Retinal pigment epithelial cell (primary cell): Measurements from ENCODE around the gene ENO2.

Experiments used
- DNase-seq: peaks from one replicate; pipeline ENCODE4 v3.0.0-alpha.2; 2010; ENCODE audit warnings: low read depth
- H3K4me3 ChIP-seq: 2 replicates; pipeline ENCODE4 v1.5.1; 2011; ENCODE audit warnings: mild to moderate bottlenecking, low read length, control low read depth, moderate library complexity
- CTCF ChIP-seq: conservative IDR thresholded peaks from 2 replicates; pipeline ENCODE4 v1.5.1; 2011; ENCODE audit warnings: low read depth, low read length, control low read depth, inconsistent platforms

The ENO2 gene

DNA sequence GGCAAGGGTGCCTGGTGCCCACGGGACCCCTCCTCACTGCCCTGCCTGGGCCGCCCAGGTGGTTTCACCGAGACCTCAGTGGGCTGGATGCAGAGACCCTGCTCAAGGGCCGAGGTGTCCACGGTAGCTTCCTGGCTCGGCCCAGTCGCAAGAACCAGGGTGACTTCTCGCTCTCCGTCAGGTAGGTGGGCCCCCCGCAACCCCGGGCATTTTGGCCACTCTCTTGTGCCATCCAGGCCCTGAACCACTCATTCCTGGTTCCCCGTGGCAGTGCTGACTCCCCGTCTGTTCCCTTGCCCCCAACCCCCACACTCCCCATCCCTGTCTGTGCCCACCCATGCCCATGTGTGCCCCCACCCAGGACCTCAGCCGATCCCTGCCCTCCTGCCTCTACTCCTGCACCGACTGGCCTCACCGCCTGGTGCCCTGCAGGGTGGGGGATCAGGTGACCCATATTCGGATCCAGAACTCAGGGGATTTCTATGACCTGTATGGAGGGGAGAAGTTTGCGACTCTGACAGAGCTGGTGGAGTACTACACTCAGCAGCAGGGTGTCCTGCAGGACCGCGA lies 37.3 kb downstream of the ENO2 start:
- no peak overlapping the region for H3K4me3 ChIP-seq
- DNase-seq: no peak
- TF ChIP-seq CTCF: no peak

DNA sequence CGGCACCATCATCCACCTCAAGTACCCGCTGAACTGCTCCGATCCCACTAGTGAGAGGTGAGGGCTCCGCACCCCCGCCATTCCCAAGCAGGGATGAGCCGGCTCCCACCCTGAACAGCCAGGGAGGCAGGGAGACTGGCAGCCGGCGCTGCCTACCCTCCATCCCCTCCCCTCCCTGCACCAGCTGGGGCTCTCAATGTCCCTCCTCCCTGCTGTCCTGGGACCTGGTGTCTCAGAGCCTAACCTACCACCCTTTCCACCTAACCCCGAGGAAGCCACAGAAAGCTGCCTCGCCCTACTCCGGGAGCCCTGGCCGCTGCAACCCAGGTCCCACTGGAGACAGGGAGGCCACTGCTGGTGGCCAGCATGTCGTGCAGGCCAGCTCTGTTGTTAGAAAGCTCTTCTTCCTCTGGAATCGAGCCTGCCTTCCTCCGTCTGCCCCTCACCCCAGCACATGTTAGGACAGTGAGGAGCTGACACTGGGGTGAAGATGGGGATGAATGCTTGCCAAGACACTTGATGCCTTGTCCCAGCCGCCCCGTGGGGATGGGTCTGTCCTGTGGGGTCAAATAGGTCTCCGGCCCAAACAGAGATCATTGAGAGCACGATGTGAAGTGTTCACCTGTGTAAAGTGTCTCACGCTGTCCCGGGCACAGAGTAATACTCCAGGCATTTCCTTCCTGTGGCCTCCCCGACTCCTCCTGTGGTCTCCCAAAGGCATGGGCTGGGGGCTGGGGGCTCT lies 37.9 kb downstream of the ENO2 start:
- DNase-seq: no peak
- no peak overlapping the region for H3K4me3 ChIP-seq
- no peak for TF ChIP-seq CTCF

DNA sequence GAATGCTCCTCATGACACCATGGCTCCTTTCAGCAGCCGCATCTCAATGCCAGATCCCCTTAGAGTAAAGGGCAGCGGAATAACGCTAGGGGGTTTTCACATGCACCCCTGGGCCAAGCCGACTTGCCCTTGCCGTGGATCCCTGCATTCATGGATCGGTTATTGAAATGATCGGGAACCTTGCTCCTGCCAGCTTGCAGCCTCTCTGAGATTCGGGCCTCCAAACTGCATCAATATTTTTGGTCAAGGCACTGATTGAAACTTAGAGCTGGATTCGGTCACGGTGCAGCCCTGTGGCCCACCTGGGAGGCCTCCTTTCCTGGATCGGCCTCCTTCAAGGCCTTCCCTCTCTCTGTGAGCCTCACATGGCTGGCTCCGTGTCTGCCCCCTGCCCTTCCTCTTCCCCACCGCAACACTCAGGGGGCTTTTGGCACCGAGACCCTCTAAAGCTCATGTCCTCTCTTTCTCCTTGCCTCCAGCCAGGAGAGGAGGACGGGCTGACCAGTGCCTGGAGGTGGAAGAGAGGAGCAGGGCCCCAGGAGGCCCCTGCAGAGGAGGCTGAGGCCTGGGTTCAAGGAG lies 38.6 kb downstream of the ENO2 start:
- no peak overlapping the region for H3K4me3 ChIP-seq
- no peak for DNase-seq
- no peak for TF ChIP-seq CTCF

DNA sequence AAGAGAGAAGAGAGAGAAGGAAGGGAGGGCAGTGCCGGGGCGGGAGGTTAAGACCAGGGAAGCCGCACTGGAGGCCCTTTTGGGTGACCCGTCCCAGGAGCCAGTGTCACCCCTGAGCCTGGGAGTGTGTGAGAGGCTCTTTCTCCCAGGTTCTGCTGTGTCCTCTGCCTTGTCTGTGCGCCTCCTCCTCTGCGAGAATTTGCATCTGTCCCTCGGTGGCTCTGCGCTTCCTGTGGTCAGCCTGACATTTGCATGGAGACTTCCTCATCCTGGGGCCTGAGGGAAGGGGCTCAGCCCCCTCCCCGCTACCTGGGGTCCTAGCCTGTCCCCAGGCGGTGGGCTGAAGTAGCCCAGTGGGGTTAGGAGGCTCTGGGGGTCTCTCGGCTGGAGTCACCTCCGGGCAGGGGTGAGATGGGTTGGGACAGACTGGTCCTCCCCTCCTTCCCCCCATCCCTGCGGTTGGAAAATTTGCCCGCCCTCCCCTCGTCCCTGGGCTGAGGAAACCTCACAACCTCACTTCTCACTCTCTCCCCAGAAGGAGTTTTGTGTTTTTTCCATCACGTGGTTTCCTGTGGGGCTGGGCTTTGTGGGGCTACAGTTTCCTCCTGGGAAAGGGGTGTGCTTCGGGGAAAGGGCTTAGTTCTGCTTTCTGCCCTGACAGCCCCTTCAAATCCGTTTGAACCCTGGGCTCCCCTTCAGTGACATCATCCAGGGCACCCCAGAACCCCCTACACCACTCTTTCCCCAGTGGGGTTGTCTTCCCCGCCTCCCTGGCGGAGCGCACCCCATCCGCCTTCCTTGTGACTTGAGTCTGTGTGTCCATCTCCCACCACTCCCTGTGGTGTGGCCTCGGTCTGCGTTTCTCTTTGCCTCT lies 39.3 kb downstream of the ENO2 start:
- no peak for DNase-seq
- no peak for TF ChIP-seq CTCF
- no peak overlapping the region for H3K4me3 ChIP-seq

DNA sequence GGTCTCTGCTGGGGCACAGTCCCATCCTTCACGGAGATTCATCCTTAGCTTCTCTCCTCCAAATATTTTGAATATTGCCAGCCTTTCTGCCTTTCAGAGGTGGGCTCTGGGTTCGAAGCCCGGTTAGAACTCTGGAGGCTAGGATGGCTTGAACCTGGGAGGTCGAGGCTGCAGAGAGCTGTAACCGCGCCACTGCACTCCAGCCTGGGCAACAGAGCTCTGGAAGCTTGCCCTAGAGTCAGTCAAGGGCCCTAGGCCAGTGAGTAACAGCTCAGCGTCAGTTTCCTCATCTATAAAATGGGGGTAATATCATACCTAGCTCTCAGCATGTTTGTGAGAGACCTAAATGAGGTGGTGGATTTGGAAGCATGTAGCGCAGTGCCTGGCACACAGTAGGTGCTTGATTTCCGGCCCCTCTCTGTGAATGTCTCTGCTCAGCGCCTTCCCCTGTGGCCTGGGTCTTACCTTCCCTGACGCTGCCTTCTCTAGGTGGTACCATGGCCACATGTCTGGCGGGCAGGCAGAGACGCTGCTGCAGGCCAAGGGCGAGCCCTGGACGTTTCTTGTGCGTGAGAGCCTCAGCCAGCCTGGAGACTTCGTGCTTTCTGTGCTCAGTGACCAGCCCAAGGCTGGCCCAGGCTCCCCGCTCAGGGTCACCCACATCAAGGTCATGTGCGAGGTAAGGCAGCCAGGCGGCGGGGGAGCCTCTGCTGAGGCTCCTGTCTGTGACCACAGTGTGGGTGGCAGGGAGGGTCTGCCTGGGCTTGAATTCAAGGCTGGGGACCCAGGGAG lies 40.1 kb downstream of the ENO2 start:
- no peak overlapping the region for H3K4me3 ChIP-seq
- TF ChIP-seq CTCF: no peak
- no peak for DNase-seq
